ENCODE results near the gene SLC44A3. TPM values are rescaled to one million over a fixed set of nuclear protein-coding genes. Genes with fewer than 3 reads are reported as not detected.
A peak's percentile ranks its signal among the peaks of the same experiment; 100 is the strongest.

The SLC44A3 gene
- total and polyA plus RNA-seq, 3 donors from 2014 or later: 2.7 to 6.4 (median 3.4) TPM

GRCh38 chr1:94864821-94865220 lies 44.7 kb downstream of the SLC44A3 start:
- intact Hi-C loops (cut with DNase I; ENCODE audit: low total_unique reads): loop anchor here (5.0 kb wide), 1 partner anchor 62 kb away; the partner anchor contains the start of gene CNN3
- Histone ChIP-seq H3K27me3 (no peaks in the 10 kb centered on the region), H3K9me3 (no peaks in the 10 kb centered on the region), H3K4me3 (no peak overlapping the region), H3K36me3 (ENCODE audit: low read depth, missing control alignments) (no peaks in the 10 kb centered on the region), H3K4me1 (peaks cover 24% of the 10 kb centered on the region), H3K27ac (peak overlapping the region in 1 of 2 donors; percentile 87)
- WGBS, 2 donors: 51 to 61% methylated on average over 9 of the region's 9 CpGs
- no peak for TF ChIP-seq POLR2A (IDR thresholded peaks at IDR 0.05)
- no peak for TF ChIP-seq CTCF (IDR thresholded peaks at IDR 0.05)
- peak; percentile 43 for DNase-seq

- DNase-seq: no peak
- peaks cover 20% of the 10 kb centered on the region for H3K4me1 ChIP-seq
Observed at GRCh38 chr1:94865360-94865759, 45.2 kb downstream of the SLC44A3 start.

GRCh38 chr1:94866164-94866807 lies 46.1 kb downstream of the SLC44A3 start:
- intact Hi-C loops (cut with DNase I; ENCODE audit: low total_unique reads): no loop called here
- no peak overlapping the region for H3K4me3 ChIP-seq

More at GRCh38 chr1:94865360-94865759, 45.2 kb downstream of the SLC44A3 start:
- WGBS, 2 donors: 43 to 48% methylated on average over 4 of the region's 4 CpGs
- Histone ChIP-seq H3K27me3 (no peaks in the 10 kb centered on the region), H3K9me3 (no peaks in the 10 kb centered on the region), H3K36me3 (ENCODE audit: low read depth, missing control alignments) (no peaks in the 10 kb centered on the region), H3K27ac (peak overlapping the region; percentile 20 to 87), H3K4me3 (no peak overlapping the region)
- TF ChIP-seq POLR2A (IDR thresholded peaks at IDR 0.05) (no peak), CTCF (IDR thresholded peaks at IDR 0.05) (no peak)
- intact Hi-C loops (cut with DNase I; ENCODE audit: low total_unique reads): no loop called here

GRCh38 chr1:94871031-94871430 lies 50.9 kb downstream of the SLC44A3 start:
- Histone ChIP-seq H3K27ac (no peak overlapping the region), H3K4me3 (no peak overlapping the region), H3K36me3 (ENCODE audit: low read depth, missing control alignments) (no peaks in the 10 kb centered on the region), H3K27me3 (no peaks in the 10 kb centered on the region), H3K4me1 (peaks cover 16% of the 10 kb centered on the region), H3K9me3 (no peaks in the 10 kb centered on the region)
- no peak for DNase-seq
- intact Hi-C loops (cut with DNase I; ENCODE audit: low total_unique reads): no loop called here
- TF ChIP-seq CTCF (IDR thresholded peaks at IDR 0.05) (no peak), POLR2A (IDR thresholded peaks at IDR 0.05) (no peak)
- 75 to 76% methylated on average over 2 of the region's 2 CpGs for WGBS, 2 donors

More at GRCh38 chr1:94866164-94866807, 46.1 kb downstream of the SLC44A3 start:
- Histone ChIP-seq H3K27me3 (no peaks in the 10 kb centered on the region), H3K36me3 (ENCODE audit: low read depth, missing control alignments) (no peaks in the 10 kb centered on the region), H3K9me3 (no peaks in the 10 kb centered on the region), H3K4me1 (peaks cover 14% of the 10 kb centered on the region), H3K27ac (peak overlapping the region; percentile 20 to 87)
- no peak for DNase-seq
- WGBS, 2 donors: 73 to 78% methylated on average over 4 of the region's 4 CpGs
- TF ChIP-seq CTCF (IDR thresholded peaks at IDR 0.05) (no peak), POLR2A (IDR thresholded peaks at IDR 0.05) (no peak)
